ENCODE measurements around the gene IL18BP.

The IL18BP gene

GRCh38 chr11:71998649-71999310, at the start of gene IL18BP:
IL18BP (plus strand) TSS chr11:71998909; CDS start chr11:71999985, 1,076 bp downstream.
- H3K9me3 ChIP-seq (ENCODE audit: control insufficient read depth in 1 of 2, low read length in 2 of 2): no peaks in the 10 kb centered on the region
- peak within 1 kb of the TSS; percentile 49 for H3K27ac ChIP-seq (ENCODE audit: low read depth, low read length)
- H3K27me3 ChIP-seq (ENCODE audit: control insufficient read depth in 1 of 2, insufficient read depth in 2 of 2, low read length in 2 of 2): no peaks in the 10 kb centered on the region
- H3K4me1 ChIP-seq (ENCODE audit: control insufficient read depth in 1 of 2, insufficient read depth in 2 of 2, low read length in 2 of 2): peaks cover 23 to 28% of the 10 kb centered on the region in 2 donors
- H3K36me3 ChIP-seq (ENCODE audit: control insufficient read depth in 1 of 2, insufficient read depth in 2 of 2, low read length in 2 of 2): peaks cover 34 to 55% of the 10 kb centered on the region in 2 donors
- peak within 1 kb of the TSS; percentile 46 to 48 for H3K4me3 ChIP-seq (ENCODE audit: low read depth in 1 of 2, low read length in 2 of 2)
- H3K9ac ChIP-seq (ENCODE audit: low read depth in 1 of 2, low read length in 2 of 2): peak within 1 kb of the TSS; percentile 8 to 33

GRCh38 chr11:71949034-71949433, 49.7 kb upstream of the IL18BP start:
- Histone ChIP-seq H3K9ac (ENCODE audit: low read depth in 1 of 2, low read length in 2 of 2) (no peak overlapping the region), H3K4me3 (ENCODE audit: low read depth in 1 of 2, low read length in 2 of 2) (peak overlapping the region in 1 of 2 donors; percentile 10), H3K27me3 (ENCODE audit: control insufficient read depth in 1 of 2, insufficient read depth in 2 of 2, low read length in 2 of 2) (no peaks in the 10 kb centered on the region), H3K27ac (ENCODE audit: low read depth, low read length) (peak overlapping the region; percentile 32), H3K36me3 (ENCODE audit: control insufficient read depth in 1 of 2, insufficient read depth in 2 of 2, low read length in 2 of 2) (no peaks in the 10 kb centered on the region), H3K9me3 (ENCODE audit: control insufficient read depth in 1 of 2, low read length in 2 of 2) (no peaks in the 10 kb centered on the region), H3K4me1 (ENCODE audit: control insufficient read depth in 1 of 2, insufficient read depth in 2 of 2, low read length in 2 of 2) (peaks cover 24 to 28% of the 10 kb centered on the region in 2 donors)

- no peak overlapping the region for H3K9ac ChIP-seq (ENCODE audit: low read depth in 1 of 2, low read length in 2 of 2)
- H3K4me3 ChIP-seq (ENCODE audit: low read depth in 1 of 2, low read length in 2 of 2): no peak overlapping the region
- no peak overlapping the region for H3K27ac ChIP-seq (ENCODE audit: low read depth, low read length)
- no peaks in the 10 kb centered on the region for H3K36me3 ChIP-seq (ENCODE audit: control insufficient read depth in 1 of 2, insufficient read depth in 2 of 2, low read length in 2 of 2)
- H3K4me1 ChIP-seq (ENCODE audit: control insufficient read depth in 1 of 2, insufficient read depth in 2 of 2, low read length in 2 of 2): peaks cover 28 to 31% of the 10 kb centered on the region in 2 donors
- no peaks in the 10 kb centered on the region for H3K9me3 ChIP-seq (ENCODE audit: control insufficient read depth in 1 of 2, low read length in 2 of 2)
- H3K27me3 ChIP-seq (ENCODE audit: control insufficient read depth in 1 of 2, insufficient read depth in 2 of 2, low read length in 2 of 2): no peaks in the 10 kb centered on the region
Observed at GRCh38 chr11:71951741-71952310, 46.9 kb upstream of the IL18BP start.

GRCh38 chr11:71955898-71956456, 42.7 kb upstream of the IL18BP start:
- H3K4me1 ChIP-seq (ENCODE audit: control insufficient read depth in 1 of 2, insufficient read depth in 2 of 2, low read length in 2 of 2): peaks cover 6 to 11% of the 10 kb centered on the region in 2 donors
- no peak overlapping the region for H3K27ac ChIP-seq (ENCODE audit: low read depth, low read length)
- H3K9ac ChIP-seq (ENCODE audit: low read depth in 1 of 2, low read length in 2 of 2): no peak overlapping the region
- H3K4me3 ChIP-seq (ENCODE audit: low read depth in 1 of 2, low read length in 2 of 2): no peak overlapping the region
- H3K27me3 ChIP-seq (ENCODE audit: control insufficient read depth in 1 of 2, insufficient read depth in 2 of 2, low read length in 2 of 2): no peaks in the 10 kb centered on the region
- peaks cover 11 to 12% of the 10 kb centered on the region in 2 donors for H3K36me3 ChIP-seq (ENCODE audit: control insufficient read depth in 1 of 2, insufficient read depth in 2 of 2, low read length in 2 of 2)
- no peaks in the 10 kb centered on the region for H3K9me3 ChIP-seq (ENCODE audit: control insufficient read depth in 1 of 2, low read length in 2 of 2)

- Histone ChIP-seq H3K27ac (ENCODE audit: low read depth, low read length) (no peak overlapping the region), H3K4me1 (ENCODE audit: control insufficient read depth in 1 of 2, insufficient read depth in 2 of 2, low read length in 2 of 2) (no peaks in the 10 kb centered on the region), H3K36me3 (ENCODE audit: control insufficient read depth in 1 of 2, insufficient read depth in 2 of 2, low read length in 2 of 2) (peaks cover 9 to 19% of the 10 kb centered on the region in 2 donors), H3K27me3 (ENCODE audit: control insufficient read depth in 1 of 2, insufficient read depth in 2 of 2, low read length in 2 of 2) (no peaks in the 10 kb centered on the region), H3K4me3 (ENCODE audit: low read depth in 1 of 2, low read length in 2 of 2) (no peak overlapping the region), H3K9me3 (ENCODE audit: control insufficient read depth in 1 of 2, low read length in 2 of 2) (no peaks in the 10 kb centered on the region), H3K9ac (ENCODE audit: low read depth in 1 of 2, low read length in 2 of 2) (no peak overlapping the region)
Observed at GRCh38 chr11:71962428-71963038, 36.2 kb upstream of the IL18BP start.

GRCh38 chr11:71963468-71963867, 35.2 kb upstream of the IL18BP start:
- no peak overlapping the region for H3K4me3 ChIP-seq (ENCODE audit: low read depth in 1 of 2, low read length in 2 of 2)
- no peak overlapping the region for H3K27ac ChIP-seq (ENCODE audit: low read depth, low read length)
- H3K9me3 ChIP-seq (ENCODE audit: control insufficient read depth in 1 of 2, low read length in 2 of 2): no peaks in the 10 kb centered on the region
- no peaks in the 10 kb centered on the region for H3K4me1 ChIP-seq (ENCODE audit: control insufficient read depth in 1 of 2, insufficient read depth in 2 of 2, low read length in 2 of 2)
- H3K36me3 ChIP-seq (ENCODE audit: control insufficient read depth in 1 of 2, insufficient read depth in 2 of 2, low read length in 2 of 2): peaks cover 16 to 22% of the 10 kb centered on the region in 2 donors
- no peak overlapping the region for H3K9ac ChIP-seq (ENCODE audit: low read depth in 1 of 2, low read length in 2 of 2)
- H3K27me3 ChIP-seq (ENCODE audit: control insufficient read depth in 1 of 2, insufficient read depth in 2 of 2, low read length in 2 of 2): no peaks in the 10 kb centered on the region

GRCh38 chr11:71964641-71965040, 34.1 kb upstream of the IL18BP start:
- H3K4me1 ChIP-seq (ENCODE audit: control insufficient read depth in 1 of 2, insufficient read depth in 2 of 2, low read length in 2 of 2): no peaks in the 10 kb centered on the region
- H3K27ac ChIP-seq (ENCODE audit: low read depth, low read length): no peak overlapping the region
- peaks cover 17 to 27% of the 10 kb centered on the region in 2 donors for H3K36me3 ChIP-seq (ENCODE audit: control insufficient read depth in 1 of 2, insufficient read depth in 2 of 2, low read length in 2 of 2)
- H3K9ac ChIP-seq (ENCODE audit: low read depth in 1 of 2, low read length in 2 of 2): no peak overlapping the region
- H3K9me3 ChIP-seq (ENCODE audit: control insufficient read depth in 1 of 2, low read length in 2 of 2): no peaks in the 10 kb centered on the region
- H3K27me3 ChIP-seq (ENCODE audit: control insufficient read depth in 1 of 2, insufficient read depth in 2 of 2, low read length in 2 of 2): no peaks in the 10 kb centered on the region
- H3K4me3 ChIP-seq (ENCODE audit: low read depth in 1 of 2, low read length in 2 of 2): no peak overlapping the region

GRCh38 chr11:71971680-71972079, 27.0 kb upstream of the IL18BP start:
- Histone ChIP-seq H3K9me3 (ENCODE audit: control insufficient read depth in 1 of 2, low read length in 2 of 2) (no peaks in the 10 kb centered on the region), H3K27ac (ENCODE audit: low read depth, low read length) (no peak overlapping the region), H3K27me3 (ENCODE audit: control insufficient read depth in 1 of 2, insufficient read depth in 2 of 2, low read length in 2 of 2) (no peaks in the 10 kb centered on the region), H3K4me1 (ENCODE audit: control insufficient read depth in 1 of 2, insufficient read depth in 2 of 2, low read length in 2 of 2) (no peaks in the 10 kb centered on the region), H3K9ac (ENCODE audit: low read depth in 1 of 2, low read length in 2 of 2) (no peak overlapping the region), H3K36me3 (ENCODE audit: control insufficient read depth in 1 of 2, insufficient read depth in 2 of 2, low read length in 2 of 2) (peaks cover 16 to 34% of the 10 kb centered on the region in 2 donors), H3K4me3 (ENCODE audit: low read depth in 1 of 2, low read length in 2 of 2) (no peak overlapping the region)

GRCh38 chr11:71976551-71976950, 22.2 kb upstream of the IL18BP start:
- Histone ChIP-seq H3K27me3 (ENCODE audit: control insufficient read depth in 1 of 2, insufficient read depth in 2 of 2, low read length in 2 of 2) (no peaks in the 10 kb centered on the region), H3K27ac (ENCODE audit: low read depth, low read length) (no peak overlapping the region), H3K4me3 (ENCODE audit: low read depth in 1 of 2, low read length in 2 of 2) (no peak overlapping the region), H3K36me3 (ENCODE audit: control insufficient read depth in 1 of 2, insufficient read depth in 2 of 2, low read length in 2 of 2) (peaks cover 8 to 18% of the 10 kb centered on the region in 2 donors), H3K9ac (ENCODE audit: low read depth in 1 of 2, low read length in 2 of 2) (no peak overlapping the region), H3K4me1 (ENCODE audit: control insufficient read depth in 1 of 2, insufficient read depth in 2 of 2, low read length in 2 of 2) (no peaks in the 10 kb centered on the region), H3K9me3 (ENCODE audit: control insufficient read depth in 1 of 2, low read length in 2 of 2) (no peaks in the 10 kb centered on the region)

- H3K36me3 ChIP-seq (ENCODE audit: control insufficient read depth in 1 of 2, insufficient read depth in 2 of 2, low read length in 2 of 2): peaks cover 8 to 13% of the 10 kb centered on the region in 2 donors
- no peak overlapping the region for H3K9ac ChIP-seq (ENCODE audit: low read depth in 1 of 2, low read length in 2 of 2)
- no peaks in the 10 kb centered on the region for H3K4me1 ChIP-seq (ENCODE audit: control insufficient read depth in 1 of 2, insufficient read depth in 2 of 2, low read length in 2 of 2)
- H3K4me3 ChIP-seq (ENCODE audit: low read depth in 1 of 2, low read length in 2 of 2): no peak overlapping the region
- H3K9me3 ChIP-seq (ENCODE audit: control insufficient read depth in 1 of 2, low read length in 2 of 2): no peaks in the 10 kb centered on the region
- no peak overlapping the region for H3K27ac ChIP-seq (ENCODE audit: low read depth, low read length)
- H3K27me3 ChIP-seq (ENCODE audit: control insufficient read depth in 1 of 2, insufficient read depth in 2 of 2, low read length in 2 of 2): no peaks in the 10 kb centered on the region
Observed at GRCh38 chr11:71977090-71977489, 21.6 kb upstream of the IL18BP start.

All from duodenal mucosa (tissue), 2 donors.